HG03095 (cell line): ENCODE results near the gene ENTREP3.
A peak's percentile ranks its signal among the peaks of the same experiment; 100 is the strongest.

ENCODE experiments used
- ATAC-seq: cut with Tn5 transposase; IDR thresholded peaks from one replicate; pipeline ENCODE4 v1.9.1; 2021; ENCODE audit warnings: moderate library complexity; ENCODE audit not compliant: unreplicated experiment

Gene ENTREP3

GRCh38 chr1:155278689-155279160 is 23.4 kb upstream of the ENTREP3 start:
- no peak for ATAC-seq

- ATAC-seq = no peak
Measured at GRCh38 chr1:155277902-155278688, 22.8 kb upstream of the ENTREP3 start.

GRCh38 chr1:155277070-155277901 is 22.0 kb upstream of the ENTREP3 start, which contains the start of gene HCN3:
Gene HCN3, plus strand, starts transcription at chr1:155277463. Its CDS starts 128 bp downstream, at chr1:155277591.
- peak; percentile 59 for ATAC-seq

- ATAC-seq = peak; percentile 74
Measured at GRCh38 chr1:155273343-155274245, 18.3 kb upstream of the ENTREP3 start, which contains the start of gene CLK2. Gene CLK2, minus strand, starts transcription at chr1:155273504. Its CDS starts 2,527 bp downstream, at chr1:155270977.

GRCh38 chr1:155272466-155273342 is 17.4 kb upstream of the ENTREP3 start:
- peak; percentile 38 for ATAC-seq

GRCh38 chr1:155269381-155269780 is 14.1 kb upstream of the ENTREP3 start:
- ATAC-seq = no peak

- ATAC-seq = no peak
Measured at GRCh38 chr1:155268630-155269029, 13.3 kb upstream of the ENTREP3 start.

- ATAC-seq = no peak
Measured at GRCh38 chr1:155267373-155267772, 12.1 kb upstream of the ENTREP3 start.

- ATAC-seq = no peak
Measured at GRCh38 chr1:155266553-155266952, 11.3 kb upstream of the ENTREP3 start.

- no peak for ATAC-seq
Measured at GRCh38 chr1:155263067-155263466, 7.8 kb upstream of the ENTREP3 start.

GRCh38 chr1:155261852-155262673 is 6.8 kb upstream of the ENTREP3 start, which contains the start of gene SCAMP3:
Gene SCAMP3, minus strand, starts transcription at chr1:155262360. Its CDS starts 209 bp downstream, at chr1:155262151.
- peak; percentile 88 for ATAC-seq

- no peak for ATAC-seq
Measured at GRCh38 chr1:155261493-155261851, 6.2 kb upstream of the ENTREP3 start.

GRCh38 chr1:155260276-155260675 is 5.0 kb upstream of the ENTREP3 start:
- ATAC-seq = no peak

GRCh38 chr1:155256058-155256852 is 972 bp upstream of the ENTREP3 start:
- ATAC-seq = no peak

GRCh38 chr1:155254714-155255242 is 505 bp downstream of the ENTREP3 start:
- peak; percentile 3 for ATAC-seq

GRCh38 chr1:155254228-155254713 is 1.0 kb downstream of the ENTREP3 start:
- no peak for ATAC-seq

GRCh38 chr1:155253797-155254196 is 1.5 kb downstream of the ENTREP3 start:
- ATAC-seq = no peak
